ENCODE results near the gene ZNF219.

Gene ZNF219

GRCh38 chr14:21136024-21136423 is 37.6 kb upstream of the ZNF219 start:
- no peaks in the 10 kb centered on the region for H3K9me3 ChIP-seq (ENCODE audit: insufficient read depth, low read length, severe bottlenecking)
- H3K36me3 ChIP-seq (ENCODE audit: insufficient read depth, low read length) = no peaks in the 10 kb centered on the region
- no peak overlapping the region for H3K27ac ChIP-seq (ENCODE audit: low read length)
- no peak overlapping the region for H2AFZ ChIP-seq (ENCODE audit: low read depth, low read length)
- peak; percentile 68 for TF ChIP-seq CTCF (IDR thresholded peaks at IDR 0.05; ENCODE audit: borderline replicate concordance, extremely low read depth, low read length, poor library complexity, severe bottlenecking)
- no peak for TF ChIP-seq EZH2 (IDR thresholded peaks at IDR 0.05; ENCODE audit: borderline replicate concordance, low read depth, low read length, severe bottlenecking)
- no peak for ATAC-seq (ENCODE audit: insufficient read depth, low read depth)
- H3K4me1 ChIP-seq (ENCODE audit: insufficient read depth, low read length) = no peaks in the 10 kb centered on the region
- no peak overlapping the region for H3K9ac ChIP-seq (ENCODE audit: low read depth, low read length)
- no peaks in the 10 kb centered on the region for H3K79me2 ChIP-seq (ENCODE audit: insufficient read depth, low read length)
- H3K4me2 ChIP-seq (ENCODE audit: insufficient read depth, low read length) = no peak overlapping the region
- no peaks in the 10 kb centered on the region for H3K27me3 ChIP-seq (ENCODE audit: insufficient read depth, low read length, poor library complexity)
- DNase-seq = no peak
- H4K20me1 ChIP-seq (ENCODE audit: insufficient read depth, low read length) = no peaks in the 10 kb centered on the region
- H3K4me3 ChIP-seq (ENCODE audit: low read depth in 1 of 2, low read length in 2 of 2) = no peak overlapping the region

GRCh38 chr14:21133901-21134300 is 35.4 kb upstream of the ZNF219 start:
- H4K20me1 ChIP-seq (ENCODE audit: insufficient read depth, low read length) = no peaks in the 10 kb centered on the region
- H3K79me2 ChIP-seq (ENCODE audit: insufficient read depth, low read length) = no peaks in the 10 kb centered on the region
- no peak overlapping the region for H3K27ac ChIP-seq (ENCODE audit: low read length)
- no peak overlapping the region for H3K4me3 ChIP-seq (ENCODE audit: low read depth in 1 of 2, low read length in 2 of 2)
- H3K9me3 ChIP-seq (ENCODE audit: insufficient read depth, low read length, severe bottlenecking) = no peaks in the 10 kb centered on the region
- H3K27me3 ChIP-seq (ENCODE audit: insufficient read depth, low read length, poor library complexity) = no peaks in the 10 kb centered on the region
- TF ChIP-seq EZH2 (IDR thresholded peaks at IDR 0.05; ENCODE audit: borderline replicate concordance, low read depth, low read length, severe bottlenecking) (no peak), CTCF (IDR thresholded peaks at IDR 0.05; ENCODE audit: borderline replicate concordance, extremely low read depth, low read length, poor library complexity, severe bottlenecking) (no peak)
- no peak overlapping the region for H2AFZ ChIP-seq (ENCODE audit: low read depth, low read length)
- ATAC-seq (ENCODE audit: insufficient read depth, low read depth) (no peak), DNase-seq (no peak)
- no peaks in the 10 kb centered on the region for H3K4me1 ChIP-seq (ENCODE audit: insufficient read depth, low read length)
- H3K4me2 ChIP-seq (ENCODE audit: insufficient read depth, low read length) = no peak overlapping the region
- H3K36me3 ChIP-seq (ENCODE audit: insufficient read depth, low read length) = no peaks in the 10 kb centered on the region
- H3K9ac ChIP-seq (ENCODE audit: low read depth, low read length) = no peak overlapping the region

GRCh38 chr14:21123429-21123828 is 25.0 kb upstream of the ZNF219 start:
- Histone ChIP-seq H3K27ac (ENCODE audit: low read length) (no peak overlapping the region), H3K9ac (ENCODE audit: low read depth, low read length) (no peak overlapping the region), H3K4me3 (ENCODE audit: low read depth in 1 of 2, low read length in 2 of 2) (no peak overlapping the region), H3K36me3 (ENCODE audit: insufficient read depth, low read length) (no peaks in the 10 kb centered on the region), H3K27me3 (ENCODE audit: insufficient read depth, low read length, poor library complexity) (peaks cover 21% of the 10 kb centered on the region), H3K4me2 (ENCODE audit: insufficient read depth, low read length) (no peak overlapping the region), H3K4me1 (ENCODE audit: insufficient read depth, low read length) (no peaks in the 10 kb centered on the region), H2AFZ (ENCODE audit: low read depth, low read length) (no peak overlapping the region), H3K79me2 (ENCODE audit: insufficient read depth, low read length) (no peaks in the 10 kb centered on the region), H4K20me1 (ENCODE audit: insufficient read depth, low read length) (no peaks in the 10 kb centered on the region), H3K9me3 (ENCODE audit: insufficient read depth, low read length, severe bottlenecking) (no peaks in the 10 kb centered on the region)
- DNase-seq (no peak), ATAC-seq (ENCODE audit: insufficient read depth, low read depth) (no peak)
- TF ChIP-seq EZH2 (IDR thresholded peaks at IDR 0.05; ENCODE audit: borderline replicate concordance, low read depth, low read length, severe bottlenecking) = no peak
- TF ChIP-seq CTCF (IDR thresholded peaks at IDR 0.05; ENCODE audit: borderline replicate concordance, extremely low read depth, low read length, poor library complexity, severe bottlenecking) = no peak

GRCh38 chr14:21121122-21121521 is 22.7 kb upstream of the ZNF219 start:
- Histone ChIP-seq H3K79me2 (ENCODE audit: insufficient read depth, low read length) (no peaks in the 10 kb centered on the region), H3K27me3 (ENCODE audit: insufficient read depth, low read length, poor library complexity) (peaks cover 14% of the 10 kb centered on the region), H3K9me3 (ENCODE audit: insufficient read depth, low read length, severe bottlenecking) (no peaks in the 10 kb centered on the region), H3K4me3 (ENCODE audit: low read depth in 1 of 2, low read length in 2 of 2) (no peak overlapping the region), H3K9ac (ENCODE audit: low read depth, low read length) (no peak overlapping the region), H2AFZ (ENCODE audit: low read depth, low read length) (no peak overlapping the region), H3K4me2 (ENCODE audit: insufficient read depth, low read length) (no peak overlapping the region), H3K27ac (ENCODE audit: low read length) (no peak overlapping the region), H3K36me3 (ENCODE audit: insufficient read depth, low read length) (no peaks in the 10 kb centered on the region), H3K4me1 (ENCODE audit: insufficient read depth, low read length) (no peaks in the 10 kb centered on the region), H4K20me1 (ENCODE audit: insufficient read depth, low read length) (no peaks in the 10 kb centered on the region)
- TF ChIP-seq EZH2 (IDR thresholded peaks at IDR 0.05; ENCODE audit: borderline replicate concordance, low read depth, low read length, severe bottlenecking) (no peak), CTCF (IDR thresholded peaks at IDR 0.05; ENCODE audit: borderline replicate concordance, extremely low read depth, low read length, poor library complexity, severe bottlenecking) (no peak)
- DNase-seq = no peak
- no peak for ATAC-seq (ENCODE audit: insufficient read depth, low read depth)
